Neural progenitor cell (in vitro differentiated cells): ENCODE data around the gene TIFAB. TPM values are rescaled to one million over a fixed set of nuclear protein-coding genes. Genes with fewer than 3 reads are reported as not detected.
A peak's percentile ranks its signal among the peaks of the same experiment; 100 is the strongest.

ENCODE experiments used
- DNase-seq: peaks from one replicate; pipeline ENCODE4 v3.0.0-alpha.2; 2016; ENCODE audit warnings: low spot score
- H2AFZ ChIP-seq: fragments of 200-600 bp; sonication (generic); replicated peaks from 2 replicates; pipeline ENCODE4 v1.6.1; 2016; ENCODE audit warnings: antibody characterized with exemption
- H3F3A ChIP-seq: fragments of 200-600 bp; sonication (generic); 2 replicates; pipeline ENCODE4 v1.6.1; 2016; ENCODE audit warnings: antibody characterized with exemption, low read depth
- H3K27ac ChIP-seq: fragments of 200-600 bp; sonication (generic); 2 replicates; pipeline ENCODE4 v1.5.1; 2016; ENCODE audit warnings: mild to moderate bottlenecking
- H3K27me3 ChIP-seq: fragments of 200-600 bp; sonication (generic); 2 replicates; pipeline ENCODE4 v1.6.1; 2016; ENCODE audit warnings: mild to moderate bottlenecking, moderate library complexity
- H3K36me3 ChIP-seq: fragments of 200-600 bp; sonication (generic); 2 replicates; pipeline ENCODE4 v1.5.1; 2016
- H3K4me1 ChIP-seq: fragments of 200-600 bp; sonication (generic); 2 replicates; pipeline ENCODE4 v1.6.1; 2016; ENCODE audit warnings: mixed run types
- H3K4me2 ChIP-seq: fragments of 200-600 bp; sonication (generic); 2 replicates; pipeline ENCODE4 v1.6.1; 2016
- H3K4me3 ChIP-seq: fragments of 200-600 bp; sonication (generic); 2 replicates; pipeline ENCODE4 v1.5.1; 2016
- H3K79me2 ChIP-seq: fragments of 200-600 bp; sonication (generic); 2 replicates; pipeline ENCODE4 v1.6.1; 2016; ENCODE audit warnings: low read depth
- H3K9ac ChIP-seq: fragments of 200-600 bp; sonication (generic); 2 replicates; pipeline ENCODE4 v1.6.1; 2016
- H3K9me3 ChIP-seq: fragments of 200-600 bp; sonication (generic); 2 replicates; pipeline ENCODE4 v1.5.1; 2016; ENCODE audit warnings: low read depth
- H4K20me1 ChIP-seq: fragments of 200-600 bp; sonication (generic); 2 replicates; pipeline ENCODE4 v1.6.1; 2016; ENCODE audit warnings: low read depth
- H3K27ac Mint-ChIP-seq: 3 replicates; pipeline ENCODE4 v1.8.0; 2021; ENCODE audit warnings: mixed read lengths
- H3K27me3 Mint-ChIP-seq: 2 replicates; pipeline ENCODE4 v1.8.0; 2022; ENCODE audit warnings: low read depth, mild to moderate bottlenecking, inconsistent platforms, moderate library complexity, mixed read lengths; ENCODE audit not compliant: insufficient read depth
- H3K36me3 Mint-ChIP-seq: 3 replicates; pipeline ENCODE4 v1.8.0; 2021; ENCODE audit warnings: mixed read lengths
- H3K4me1 Mint-ChIP-seq: 3 replicates; pipeline ENCODE4 v1.8.0; 2021; ENCODE audit warnings: mixed read lengths
- H3K4me3 Mint-ChIP-seq: 3 replicates; pipeline ENCODE4 v1.8.0; 2021; ENCODE audit warnings: mild to moderate bottlenecking, moderate library complexity, mixed read lengths
- H3K9me3 Mint-ChIP-seq: 3 replicates; pipeline ENCODE4 v1.8.0; 2020; ENCODE audit warnings: mixed read lengths
- EZH2 ChIP-seq: fragments of 200-600 bp; sonication (generic); IDR thresholded peaks from 2 replicates; pipeline ENCODE4 v1.6.1; 2017; ENCODE audit warnings: antibody characterized with exemption, mild to moderate bottlenecking, moderate library complexity
- EZH2phosphoT487 ChIP-seq: fragments of 200-600 bp; sonication (generic); IDR thresholded peaks from 2 replicates; pipeline ENCODE4 v1.6.1; 2017; ENCODE audit warnings: antibody characterized with exemption
- total RNA-seq: library from RNA; depleted of rRNA; stranded (reverse); fragments of >200 nt; gene quantifications from 2 replicates; pipeline ENCODE4 v1.2.3, GENCODE V29; 2015; ENCODE audit warnings: low replicate concordance
- TF ChIP-seq, protein P1 (sequence below): fragments of 200-600 bp; sonication (generic); IDR thresholded peaks from 2 replicates; pipeline ENCODE4 v1.5.1; 2017; ENCODE audit warnings: antibody characterized with exemption, mild to moderate bottlenecking

The TIFAB gene
- total RNA-seq, 1 donor from 2014 or later: not detected

- Mint-ChIP-seq H3K9me3 (peaks cover 3% of the 10 kb centered on the region), H3K36me3 (peaks cover 2% of the 10 kb centered on the region), H3K27ac (no peak overlapping the region), H3K4me3 (peak overlapping the region; percentile 95), H3K27me3 (peaks cover 3% of the 10 kb centered on the region), H3K4me1 (peaks cover 32% of the 10 kb centered on the region)
- H3K79me2 ChIP-seq: peaks cover 28% of the 10 kb centered on the region
- peaks cover 81% of the 10 kb centered on the region for H3K27me3 ChIP-seq
- DNase-seq: peak; percentile 48
- peaks cover 30% of the 10 kb centered on the region for H3F3A ChIP-seq
- no peak overlapping the region for H3K27ac ChIP-seq
- H2AFZ ChIP-seq: no peak overlapping the region
- peaks cover 23% of the 10 kb centered on the region for H4K20me1 ChIP-seq
- H3K9ac ChIP-seq: no peak overlapping the region
- no peak overlapping the region for H3K4me3 ChIP-seq
- peaks cover 20% of the 10 kb centered on the region for H3K4me1 ChIP-seq
- H3K36me3 ChIP-seq: no peaks in the 10 kb centered on the region
- H3K9me3 ChIP-seq: no peaks in the 10 kb centered on the region
- H3K4me2 ChIP-seq: peak overlapping the region; percentile 89
- TF ChIP-seq EZH2phosphoT487 (no peak), EZH2 (no peak)
- TF ChIP-seq, protein P1, sequence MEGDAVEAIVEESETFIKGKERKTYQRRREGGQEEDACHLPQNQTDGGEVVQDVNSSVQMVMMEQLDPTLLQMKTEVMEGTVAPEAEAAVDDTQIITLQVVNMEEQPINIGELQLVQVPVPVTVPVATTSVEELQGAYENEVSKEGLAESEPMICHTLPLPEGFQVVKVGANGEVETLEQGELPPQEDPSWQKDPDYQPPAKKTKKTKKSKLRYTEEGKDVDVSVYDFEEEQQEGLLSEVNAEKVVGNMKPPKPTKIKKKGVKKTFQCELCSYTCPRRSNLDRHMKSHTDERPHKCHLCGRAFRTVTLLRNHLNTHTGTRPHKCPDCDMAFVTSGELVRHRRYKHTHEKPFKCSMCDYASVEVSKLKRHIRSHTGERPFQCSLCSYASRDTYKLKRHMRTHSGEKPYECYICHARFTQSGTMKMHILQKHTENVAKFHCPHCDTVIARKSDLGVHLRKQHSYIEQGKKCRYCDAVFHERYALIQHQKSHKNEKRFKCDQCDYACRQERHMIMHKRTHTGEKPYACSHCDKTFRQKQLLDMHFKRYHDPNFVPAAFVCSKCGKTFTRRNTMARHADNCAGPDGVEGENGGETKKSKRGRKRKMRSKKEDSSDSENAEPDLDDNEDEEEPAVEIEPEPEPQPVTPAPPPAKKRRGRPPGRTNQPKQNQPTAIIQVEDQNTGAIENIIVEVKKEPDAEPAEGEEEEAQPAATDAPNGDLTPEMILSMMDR: no peak
Measured at GRCh38 chr5:135400866-135401265, 51.3 kb downstream of the TIFAB start.

DNA sequence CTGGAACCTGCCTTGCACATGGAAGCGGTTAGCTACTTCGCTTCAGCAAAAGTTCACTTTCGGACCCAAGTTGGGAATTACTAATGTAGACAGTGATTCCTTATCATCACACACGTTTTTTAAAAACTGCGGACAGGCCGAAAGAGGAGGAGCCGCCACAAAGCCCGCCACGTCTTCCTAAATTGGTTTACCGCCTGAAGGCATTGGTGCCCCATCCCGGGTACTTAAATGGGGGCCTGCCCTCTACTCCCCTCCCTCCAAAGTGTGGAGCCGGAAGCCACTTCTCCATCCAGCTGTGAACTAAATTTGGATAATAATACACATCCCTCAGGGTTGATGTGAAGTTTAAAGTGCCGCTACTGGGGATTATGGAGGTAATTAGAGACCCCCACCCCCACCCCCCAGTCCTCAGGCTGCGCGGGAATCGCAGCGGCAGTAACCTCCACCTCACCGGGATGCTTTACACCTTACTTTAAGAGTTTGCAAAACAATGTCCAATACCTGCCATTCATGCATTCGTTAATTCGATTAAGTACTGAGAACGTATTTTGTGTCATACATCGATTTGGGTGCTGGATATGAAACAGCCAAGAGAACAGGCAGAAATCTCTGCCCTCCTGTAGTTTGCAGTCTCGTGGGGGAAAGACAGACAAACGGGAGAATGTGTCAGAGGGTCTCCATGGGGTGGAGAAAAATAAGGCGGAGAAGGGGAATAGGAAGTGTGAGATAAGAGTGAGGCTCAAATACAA, 52.2 kb downstream of the TIFAB start:
- H3K9me3 ChIP-seq: no peaks in the 10 kb centered on the region
- Mint-ChIP-seq H3K9me3 (peaks cover under 1% of the 10 kb centered on the region), H3K36me3 (peaks cover 2% of the 10 kb centered on the region), H3K4me3 (peak overlapping the region; percentile 95), H3K27ac (peak overlapping the region; percentile 97), H3K27me3 (peaks cover 3% of the 10 kb centered on the region), H3K4me1 (peaks cover 37% of the 10 kb centered on the region)
- H3K27ac ChIP-seq: no peak overlapping the region
- H2AFZ ChIP-seq: peak overlapping the region; percentile 92
- no peak overlapping the region for H3K9ac ChIP-seq
- peaks cover 20% of the 10 kb centered on the region for H3K4me1 ChIP-seq
- TF ChIP-seq, protein P1: no peak
- TF ChIP-seq EZH2: peak; percentile 87
- peak; percentile 60 for TF ChIP-seq EZH2phosphoT487
- peak overlapping the region; percentile 82 for H3K4me3 ChIP-seq
- H3F3A ChIP-seq: peaks cover 30% of the 10 kb centered on the region
- peaks cover 36% of the 10 kb centered on the region for H3K79me2 ChIP-seq
- peak overlapping the region; percentile 89 for H3K4me2 ChIP-seq
- peak; percentile 32 for DNase-seq
- no peaks in the 10 kb centered on the region for H3K36me3 ChIP-seq
- peaks cover 74% of the 10 kb centered on the region for H3K27me3 ChIP-seq
- H4K20me1 ChIP-seq: peaks cover 32% of the 10 kb centered on the region

- Histone ChIP-seq H3K79me2 (peaks cover 45% of the 10 kb centered on the region), H3K9ac (peak within 1 kb of the TSS; percentile 71), H3F3A (peaks cover 30% of the 10 kb centered on the region), H3K4me1 (peaks cover 20% of the 10 kb centered on the region), H3K4me3 (peak within 1 kb of the TSS; percentile 82), H3K4me2 (peak within 1 kb of the TSS; percentile 89), H3K27me3 (peaks cover 66% of the 10 kb centered on the region), H3K36me3 (no peaks in the 10 kb centered on the region), H3K27ac (no peak within 1 kb of the TSS), H4K20me1 (peaks cover 41% of the 10 kb centered on the region), H3K9me3 (no peaks in the 10 kb centered on the region), H2AFZ (peak within 1 kb of the TSS; percentile 92)
- no peak for TF ChIP-seq EZH2phosphoT487
- TF ChIP-seq, protein P1: no peak
- TF ChIP-seq EZH2: no peak
- Mint-ChIP-seq H3K4me3 (peak within 1 kb of the TSS; percentile 95), H3K27me3 (peaks cover 3% of the 10 kb centered on the region), H3K36me3 (peaks cover 7% of the 10 kb centered on the region), H3K27ac (peak within 1 kb of the TSS; percentile 97), H3K4me1 (peaks cover 40% of the 10 kb centered on the region), H3K9me3 (no peaks in the 10 kb centered on the region)
- DNase-seq: peak; percentile 92
Measured at GRCh38 chr5:135398855-135399793, 53.0 kb downstream of the TIFAB start, which contains the start of gene MACROH2A1. Gene MACROH2A1 (minus strand): TSS chr5:135399231. CDS start chr5:135389093, 10,138 bp downstream.
